GM18502 (cell line): ENCODE measurements around the gene CAMK2D.

Experiments used
- ATAC-seq: cut with Tn5 transposase; IDR thresholded peaks from one replicate; pipeline ENCODE4 v1.9.1; 2021; ENCODE audit warnings: mild to moderate bottlenecking; ENCODE audit not compliant: unreplicated experiment, poor library complexity

Gene CAMK2D

GRCh38 chr4:113419631-113420030, 341.9 kb downstream of the CAMK2D start:
- ATAC-seq = no peak

GRCh38 chr4:113411496-113411938, 350.0 kb downstream of the CAMK2D start:
- ATAC-seq = no peak

GRCh38 chr4:113410686-113411085, 350.9 kb downstream of the CAMK2D start:
- no peak for ATAC-seq

- no peak for ATAC-seq
These were observed 352.4 kb downstream of the CAMK2D start for GRCh38 chr4:113409181-113409580.

- no peak for ATAC-seq
These were observed 354.1 kb downstream of the CAMK2D start for GRCh38 chr4:113407409-113407808.

- no peak for ATAC-seq
These were observed 354.9 kb downstream of the CAMK2D start for GRCh38 chr4:113406723-113407016.

GRCh38 chr4:113405874-113406722, 355.4 kb downstream of the CAMK2D start:
- no peak for ATAC-seq

GRCh38 chr4:113404841-113405240, 356.7 kb downstream of the CAMK2D start:
- no peak for ATAC-seq

- no peak for ATAC-seq
These were observed 357.4 kb downstream of the CAMK2D start for GRCh38 chr4:113404167-113404571.
